ENCODE results near the gene FOSL2.

- TF ChIP-seq, protein P1, sequence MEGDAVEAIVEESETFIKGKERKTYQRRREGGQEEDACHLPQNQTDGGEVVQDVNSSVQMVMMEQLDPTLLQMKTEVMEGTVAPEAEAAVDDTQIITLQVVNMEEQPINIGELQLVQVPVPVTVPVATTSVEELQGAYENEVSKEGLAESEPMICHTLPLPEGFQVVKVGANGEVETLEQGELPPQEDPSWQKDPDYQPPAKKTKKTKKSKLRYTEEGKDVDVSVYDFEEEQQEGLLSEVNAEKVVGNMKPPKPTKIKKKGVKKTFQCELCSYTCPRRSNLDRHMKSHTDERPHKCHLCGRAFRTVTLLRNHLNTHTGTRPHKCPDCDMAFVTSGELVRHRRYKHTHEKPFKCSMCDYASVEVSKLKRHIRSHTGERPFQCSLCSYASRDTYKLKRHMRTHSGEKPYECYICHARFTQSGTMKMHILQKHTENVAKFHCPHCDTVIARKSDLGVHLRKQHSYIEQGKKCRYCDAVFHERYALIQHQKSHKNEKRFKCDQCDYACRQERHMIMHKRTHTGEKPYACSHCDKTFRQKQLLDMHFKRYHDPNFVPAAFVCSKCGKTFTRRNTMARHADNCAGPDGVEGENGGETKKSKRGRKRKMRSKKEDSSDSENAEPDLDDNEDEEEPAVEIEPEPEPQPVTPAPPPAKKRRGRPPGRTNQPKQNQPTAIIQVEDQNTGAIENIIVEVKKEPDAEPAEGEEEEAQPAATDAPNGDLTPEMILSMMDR (IDR thresholded peaks at IDR 0.05; ENCODE audit: low read length) = no peak
- TF ChIP-seq EZH2 (IDR thresholded peaks at IDR 0.05; ENCODE audit: borderline replicate concordance, low read length) = no peak
These were observed 30.5 kb downstream of the FOSL2 start for GRCh38 chr2:28422908-28423741.
